HG03342 (cell line): ENCODE data around the gene NCKAP5.

ENCODE experiments used
- ATAC-seq: cut with Tn5 transposase; IDR thresholded peaks from one replicate; pipeline ENCODE4 v1.9.1; 2021; ENCODE audit warnings: mild to moderate bottlenecking, moderate library complexity; ENCODE audit not compliant: unreplicated experiment

NCKAP5 gene

GRCh38 chr2:133568172-133568571 lies at the start of gene NCKAP5:
TSS of gene NCKAP5 (minus strand) at chr2:133568463. CDS start at chr2:133517526, 50,937 bp downstream.
- ATAC-seq: no peak

- no peak for ATAC-seq
These were observed 41.4 kb upstream of the NCKAP5 start for GRCh38 chr2:133609664-133610063.

GRCh38 chr2:133608291-133608690 lies 40.0 kb upstream of the NCKAP5 start:
- no peak for ATAC-seq

- no peak for ATAC-seq
These were observed 39.4 kb upstream of the NCKAP5 start for GRCh38 chr2:133607679-133608078.

DNA sequence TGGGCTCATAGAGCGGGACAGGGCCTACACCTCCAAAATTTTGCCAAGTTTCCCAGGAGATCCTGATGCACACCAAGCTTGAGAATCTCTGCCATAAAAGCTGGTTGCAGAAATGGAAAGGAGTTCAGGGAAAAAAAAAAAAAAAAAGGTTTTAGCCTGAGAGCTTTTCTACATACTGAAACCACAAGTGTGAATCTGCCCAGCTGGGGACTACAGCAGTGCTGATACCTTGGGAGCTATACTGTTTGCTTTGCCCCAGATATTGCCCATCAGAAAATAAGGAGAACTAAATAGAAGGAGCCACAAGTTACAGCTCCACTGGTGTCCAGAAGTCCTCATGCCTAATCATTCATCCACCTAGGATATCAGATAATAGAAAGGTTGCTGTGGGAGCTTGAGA lies 38.4 kb upstream of the NCKAP5 start:
- ATAC-seq: no peak

DNA sequence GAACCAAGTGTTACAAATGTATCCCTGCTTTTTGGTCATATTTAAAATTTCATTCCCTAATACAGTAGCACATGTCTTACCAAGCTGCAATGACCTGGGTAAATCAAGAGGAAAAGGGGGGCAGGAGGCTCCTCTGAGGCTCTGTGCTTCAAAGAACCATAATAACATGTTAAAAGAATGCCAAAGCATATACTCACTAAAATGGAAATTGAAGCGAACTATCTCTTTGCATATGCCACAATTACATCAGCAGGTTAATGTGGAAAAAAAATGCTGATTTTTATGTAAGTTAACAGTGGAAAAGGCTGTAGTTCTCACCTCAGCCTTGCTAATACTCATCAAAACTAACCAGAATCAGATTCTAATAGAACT lies 37.5 kb upstream of the NCKAP5 start:
- no peak for ATAC-seq

- no peak for ATAC-seq
These were observed 36.9 kb upstream of the NCKAP5 start for GRCh38 chr2:133605011-133605765.

GRCh38 chr2:133603109-133603508 lies 34.8 kb upstream of the NCKAP5 start:
- ATAC-seq: no peak

GRCh38 chr2:133602538-133602937 lies 34.3 kb upstream of the NCKAP5 start:
- no peak for ATAC-seq

DNA sequence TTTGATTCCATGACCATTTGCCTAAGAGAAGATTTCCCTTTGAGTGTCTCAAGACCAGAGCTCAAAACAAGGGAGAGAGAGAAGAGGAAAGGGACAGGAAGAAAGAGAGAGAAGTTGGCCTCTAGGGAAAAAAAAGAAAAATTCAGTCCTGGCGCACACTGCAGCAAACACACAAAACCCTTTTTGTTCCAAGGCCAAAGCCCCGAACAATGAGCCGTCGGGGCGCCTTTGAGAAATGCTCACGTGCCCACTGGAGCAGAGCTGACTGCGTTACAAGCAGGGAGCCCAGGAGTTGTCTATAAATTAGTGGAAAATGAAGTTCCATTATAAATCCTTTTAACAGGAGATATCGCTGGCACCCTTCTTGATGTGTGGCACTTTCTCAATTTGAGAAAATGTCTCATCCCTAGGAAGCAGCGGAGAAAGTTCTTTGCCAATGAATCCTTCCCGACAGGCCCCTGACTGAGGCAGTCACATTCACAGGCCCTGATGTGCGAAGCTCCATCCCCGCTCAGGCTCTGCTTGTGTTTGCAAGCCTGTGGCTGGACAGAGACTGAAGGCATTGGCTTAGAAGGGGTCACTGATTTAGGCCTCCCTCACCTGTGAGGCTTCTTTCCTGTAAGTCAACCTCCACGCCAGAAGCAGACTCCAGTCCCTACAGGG lies 32.1 kb upstream of the NCKAP5 start:
- ATAC-seq: no peak

DNA sequence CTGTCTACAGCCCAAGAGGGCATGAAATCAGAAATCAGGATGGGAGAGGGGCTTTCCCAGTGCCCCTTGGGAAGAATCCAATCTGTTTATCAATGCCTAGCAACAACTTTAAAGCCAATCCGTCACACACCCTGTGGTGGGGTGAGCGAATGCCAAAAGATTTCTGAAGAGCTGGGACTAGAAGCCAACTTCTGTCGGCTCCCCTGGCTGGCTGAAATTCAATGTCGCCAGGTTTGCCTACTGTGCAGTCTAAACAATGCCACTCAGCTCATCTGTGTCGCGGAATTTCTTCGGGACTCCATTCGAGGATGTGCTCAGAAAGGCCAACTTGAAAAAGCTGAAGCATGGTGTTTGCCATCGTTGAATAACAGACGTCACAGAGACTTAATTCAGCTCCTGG lies 31.5 kb upstream of the NCKAP5 start:
- ATAC-seq: no peak

GRCh38 chr2:133599211-133599803 lies 31.0 kb upstream of the NCKAP5 start:
- no peak for ATAC-seq

DNA sequence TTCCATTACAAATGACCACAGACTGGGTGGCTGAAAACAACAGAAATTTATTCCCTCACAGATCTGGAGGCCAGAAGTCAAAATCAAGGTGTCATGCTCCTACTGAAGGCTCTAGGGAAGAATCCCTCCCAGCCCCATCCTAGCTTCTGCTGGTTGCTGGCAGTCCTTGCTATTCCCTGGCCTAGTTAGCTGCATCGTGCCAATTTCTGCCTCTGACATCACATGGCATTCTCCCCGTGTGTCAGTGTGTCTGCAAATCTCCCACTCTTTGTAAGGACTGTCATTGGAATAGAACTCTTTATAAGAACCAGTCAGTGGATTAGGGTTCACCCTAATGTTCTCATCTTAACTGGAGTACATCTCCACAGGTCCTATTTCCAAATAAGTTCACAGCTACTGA lies 30.5 kb upstream of the NCKAP5 start:
- no peak for ATAC-seq

DNA sequence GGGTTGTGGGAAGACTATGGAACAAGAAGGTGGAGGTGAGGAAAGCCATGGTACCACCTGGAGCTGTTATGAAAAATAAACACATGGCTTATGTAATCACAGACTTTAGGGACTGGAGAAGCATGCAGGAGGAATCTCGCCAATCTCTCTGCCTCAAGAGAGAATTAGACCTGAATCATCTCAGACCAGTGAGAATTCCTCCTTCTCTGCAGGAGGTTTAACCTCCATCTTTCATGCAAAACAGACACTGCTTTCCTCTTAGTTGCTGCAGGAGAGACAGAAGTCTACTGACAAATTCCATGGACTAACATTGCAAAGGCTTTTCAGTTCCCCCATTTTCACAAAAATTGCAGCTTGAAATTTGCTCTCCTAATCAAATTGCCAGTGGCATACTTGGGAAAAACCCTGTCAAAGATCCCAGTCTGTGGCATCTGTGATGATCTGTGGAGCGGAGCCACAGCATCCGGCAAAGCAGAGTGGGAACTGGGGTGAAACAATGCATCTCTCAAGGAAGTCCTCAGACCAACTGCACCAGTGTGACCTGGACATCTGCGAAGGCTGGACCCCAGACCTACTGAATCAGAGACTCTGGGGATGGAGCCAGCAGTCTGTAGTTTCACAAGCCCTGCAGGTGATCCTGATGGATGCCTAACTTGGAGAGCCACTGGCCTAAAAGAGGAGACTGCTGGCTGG lies 28.6 kb upstream of the NCKAP5 start:
- ATAC-seq: no peak

GRCh38 chr2:133591164-133591563 lies 22.9 kb upstream of the NCKAP5 start:
- ATAC-seq: no peak

- no peak for ATAC-seq
These were observed 21.2 kb upstream of the NCKAP5 start for GRCh38 chr2:133589456-133589855.

DNA sequence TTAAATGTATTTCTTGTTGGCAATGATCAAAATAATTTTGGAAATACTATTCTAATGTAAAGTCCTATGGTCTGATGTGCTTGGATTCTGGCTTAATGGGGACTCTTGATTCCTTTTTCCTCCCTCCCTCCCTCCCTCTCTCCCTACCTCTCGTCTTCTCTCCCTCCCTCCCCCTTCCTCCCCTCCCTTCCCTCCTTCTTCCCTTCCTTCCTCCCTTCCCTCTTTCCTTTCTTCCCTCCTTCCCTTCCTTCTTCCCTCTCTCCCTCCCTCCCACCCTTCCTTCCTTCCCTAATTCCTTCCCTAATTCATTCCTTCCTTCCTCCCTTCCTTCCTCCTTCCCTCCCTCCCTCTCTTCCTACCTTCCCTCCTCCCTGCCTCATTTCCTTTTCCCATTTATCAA lies 19.9 kb upstream of the NCKAP5 start:
- no peak for ATAC-seq

GRCh38 chr2:133586978-133587377 lies 18.7 kb upstream of the NCKAP5 start:
- no peak for ATAC-seq

DNA sequence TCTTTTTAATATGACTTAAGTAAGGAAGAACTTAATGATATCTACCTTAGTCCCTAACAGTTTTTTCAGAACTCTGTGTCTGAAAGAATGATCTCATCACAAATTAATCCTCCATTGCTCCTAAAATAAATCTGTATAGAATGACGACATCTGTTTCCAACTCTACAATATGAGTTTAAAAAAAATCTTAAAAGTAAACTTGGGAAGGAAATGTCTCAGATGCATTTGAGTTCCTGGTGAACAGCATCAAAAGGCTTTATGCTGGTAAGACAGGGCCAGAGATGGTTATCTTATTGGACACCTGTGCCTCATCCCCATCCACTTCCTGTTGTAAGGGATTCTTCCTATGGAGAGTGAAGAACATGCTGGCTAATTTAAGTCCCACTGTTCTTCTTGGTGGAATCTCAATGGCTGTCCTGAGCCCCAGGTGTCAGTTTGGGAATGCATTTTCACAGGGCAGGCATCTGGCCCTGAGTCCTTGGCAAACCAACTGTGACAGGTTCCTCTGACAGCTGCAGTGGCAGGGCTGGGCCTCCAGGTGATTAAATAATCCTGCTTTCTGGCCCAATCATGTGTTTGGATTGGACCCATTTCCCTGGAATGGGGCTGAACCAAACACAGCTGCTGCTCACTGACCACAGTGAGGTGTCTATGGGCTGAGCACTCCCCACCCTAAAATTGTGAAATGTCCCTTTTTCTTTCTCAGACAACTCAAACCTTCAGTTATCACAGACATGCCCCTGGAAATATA lies 12.9 kb upstream of the NCKAP5 start:
- ATAC-seq: no peak

GRCh38 chr2:133579274-133579673 lies 11.0 kb upstream of the NCKAP5 start:
- no peak for ATAC-seq

DNA sequence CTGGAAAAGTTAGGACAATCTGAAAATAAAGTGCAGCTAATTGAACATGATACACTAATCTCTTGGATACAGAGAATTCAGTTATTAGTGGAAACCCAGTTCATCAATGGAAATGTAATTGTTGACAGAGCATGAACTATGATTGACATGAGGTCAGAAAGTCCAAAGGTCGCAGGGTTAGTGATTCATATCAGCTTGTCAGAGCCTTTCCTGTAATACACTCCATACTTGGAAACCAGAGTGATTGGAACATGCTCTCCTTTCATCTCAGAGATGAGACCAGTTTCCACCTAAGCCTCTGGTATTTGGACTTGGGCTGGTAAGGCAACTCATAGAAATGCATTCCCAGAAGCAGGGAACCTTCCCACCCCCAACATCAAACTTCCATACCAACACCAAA lies 8.5 kb upstream of the NCKAP5 start:
- ATAC-seq: no peak
